Measurements from ENCODE around the gene NEDD8. TPM values are rescaled to one million over a fixed set of nuclear protein-coding genes. Genes with fewer than 3 reads are reported as not detected.
A peak's percentile ranks its signal among the peaks of the same experiment; 100 is the strongest.

Gene NEDD8
- total RNA-seq, 1 donor from 2014 or later: 154 TPM

DNA sequence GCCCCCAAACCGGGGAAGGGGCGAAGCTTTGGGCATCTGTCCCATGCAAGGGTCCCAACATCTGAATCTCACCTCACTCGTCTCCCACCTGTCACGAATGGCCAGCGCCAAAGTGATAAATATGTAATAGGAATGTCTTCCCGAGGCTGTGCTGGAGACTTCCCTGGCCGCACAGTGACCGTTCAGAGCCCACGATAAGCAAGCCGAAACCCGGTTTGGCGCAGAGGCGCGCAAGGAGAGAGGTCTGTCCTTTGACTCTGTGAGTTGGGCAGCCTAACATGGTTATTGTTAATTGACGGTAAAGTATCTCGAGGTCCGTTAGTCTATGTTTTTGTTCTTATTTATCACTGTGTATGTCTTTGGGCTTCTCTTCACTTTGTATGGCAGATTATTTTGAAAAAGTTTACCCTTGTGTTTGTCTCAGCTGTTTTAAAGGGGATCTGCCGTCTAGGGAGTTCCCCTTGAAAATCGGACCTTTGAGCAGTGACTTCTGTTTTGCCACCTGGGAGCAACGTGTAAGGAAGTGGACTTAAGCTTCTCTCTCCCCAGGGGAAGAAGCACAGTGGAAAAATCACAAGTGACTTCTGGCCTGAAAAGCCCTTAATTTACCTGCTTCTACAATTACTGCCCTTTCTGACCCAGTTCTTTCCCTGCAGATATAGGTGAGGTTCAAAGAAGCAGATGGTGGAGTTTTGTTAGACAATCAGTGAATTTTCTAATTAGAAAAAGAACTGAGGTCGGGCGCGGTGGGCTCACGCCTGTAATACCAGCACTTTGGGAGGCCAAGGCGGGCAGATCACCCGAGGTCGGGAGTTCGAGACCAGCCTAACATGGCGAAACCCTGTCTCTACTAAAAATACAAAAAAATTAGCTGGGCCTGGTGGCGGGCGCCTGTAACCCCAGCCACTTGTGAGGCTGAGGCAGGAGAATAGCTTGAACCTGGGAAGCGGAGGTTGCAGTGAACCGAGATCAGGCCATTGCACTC is 35.8 kb downstream of the NEDD8 start:
- no peaks in the 10 kb centered on the region for H3K9me3 Mint-ChIP-seq (ENCODE audit: unreplicated experiment)
- H3K4me3 Mint-ChIP-seq (ENCODE audit: unreplicated experiment): peak overlapping the region; percentile 97
- peaks cover 35% of the 10 kb centered on the region for H3K36me3 Mint-ChIP-seq (ENCODE audit: low read depth, unreplicated experiment)
- DNase-seq (ENCODE audit: low spot score): no peak
- peaks cover 21% of the 10 kb centered on the region for H3K27me3 Mint-ChIP-seq (ENCODE audit: unreplicated experiment)
- H3K4me1 Mint-ChIP-seq (ENCODE audit: unreplicated experiment): peaks cover 24% of the 10 kb centered on the region
- H3K27ac Mint-ChIP-seq (ENCODE audit: unreplicated experiment): peak overlapping the region; percentile 98
- TF ChIP-seq, protein P1, sequence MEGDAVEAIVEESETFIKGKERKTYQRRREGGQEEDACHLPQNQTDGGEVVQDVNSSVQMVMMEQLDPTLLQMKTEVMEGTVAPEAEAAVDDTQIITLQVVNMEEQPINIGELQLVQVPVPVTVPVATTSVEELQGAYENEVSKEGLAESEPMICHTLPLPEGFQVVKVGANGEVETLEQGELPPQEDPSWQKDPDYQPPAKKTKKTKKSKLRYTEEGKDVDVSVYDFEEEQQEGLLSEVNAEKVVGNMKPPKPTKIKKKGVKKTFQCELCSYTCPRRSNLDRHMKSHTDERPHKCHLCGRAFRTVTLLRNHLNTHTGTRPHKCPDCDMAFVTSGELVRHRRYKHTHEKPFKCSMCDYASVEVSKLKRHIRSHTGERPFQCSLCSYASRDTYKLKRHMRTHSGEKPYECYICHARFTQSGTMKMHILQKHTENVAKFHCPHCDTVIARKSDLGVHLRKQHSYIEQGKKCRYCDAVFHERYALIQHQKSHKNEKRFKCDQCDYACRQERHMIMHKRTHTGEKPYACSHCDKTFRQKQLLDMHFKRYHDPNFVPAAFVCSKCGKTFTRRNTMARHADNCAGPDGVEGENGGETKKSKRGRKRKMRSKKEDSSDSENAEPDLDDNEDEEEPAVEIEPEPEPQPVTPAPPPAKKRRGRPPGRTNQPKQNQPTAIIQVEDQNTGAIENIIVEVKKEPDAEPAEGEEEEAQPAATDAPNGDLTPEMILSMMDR (IDR thresholded peaks at IDR 0.05; ENCODE audit: unreplicated experiment): no peak

- Mint-ChIP-seq H3K27me3 (ENCODE audit: unreplicated experiment) (peaks cover 21% of the 10 kb centered on the region), H3K27ac (ENCODE audit: unreplicated experiment) (peak within 1 kb of the TSS; percentile 98), H3K36me3 (ENCODE audit: low read depth, unreplicated experiment) (peaks cover 33% of the 10 kb centered on the region), H3K4me1 (ENCODE audit: unreplicated experiment) (peaks cover 24% of the 10 kb centered on the region), H3K4me3 (ENCODE audit: unreplicated experiment) (peak within 1 kb of the TSS; percentile 97), H3K9me3 (ENCODE audit: unreplicated experiment) (no peaks in the 10 kb centered on the region)
- peak; percentile 77 for DNase-seq (ENCODE audit: low spot score)
- TF ChIP-seq, protein P1 (IDR thresholded peaks at IDR 0.05; ENCODE audit: unreplicated experiment): no peak
Observed at GRCh38 chr14:24195186-24196070, 36.7 kb downstream of the NEDD8 start, which contains the start of gene TM9SF1. TM9SF1 (minus strand) TSS chr14:24195441; CDS start chr14:24195019, 422 bp downstream.

- H3K9me3 Mint-ChIP-seq (ENCODE audit: unreplicated experiment): no peaks in the 10 kb centered on the region
- peaks cover 36% of the 10 kb centered on the region for H3K36me3 Mint-ChIP-seq (ENCODE audit: low read depth, unreplicated experiment)
- H3K27ac Mint-ChIP-seq (ENCODE audit: unreplicated experiment): peak overlapping the region; percentile 73
- TF ChIP-seq, protein P1 (IDR thresholded peaks at IDR 0.05; ENCODE audit: unreplicated experiment): no peak
- no peak for DNase-seq (ENCODE audit: low spot score)
- peaks cover 22% of the 10 kb centered on the region for H3K27me3 Mint-ChIP-seq (ENCODE audit: unreplicated experiment)
- peaks cover 24% of the 10 kb centered on the region for H3K4me1 Mint-ChIP-seq (ENCODE audit: unreplicated experiment)
- H3K4me3 Mint-ChIP-seq (ENCODE audit: unreplicated experiment): peak overlapping the region; percentile 92
Observed at GRCh38 chr14:24194873-24195185, 37.3 kb downstream of the NEDD8 start.

- TF ChIP-seq, protein P1 (IDR thresholded peaks at IDR 0.05; ENCODE audit: unreplicated experiment): no peak
- no peaks in the 10 kb centered on the region for H3K9me3 Mint-ChIP-seq (ENCODE audit: unreplicated experiment)
- peaks cover 23% of the 10 kb centered on the region for H3K27me3 Mint-ChIP-seq (ENCODE audit: unreplicated experiment)
- peaks cover 38% of the 10 kb centered on the region for H3K36me3 Mint-ChIP-seq (ENCODE audit: low read depth, unreplicated experiment)
- peaks cover 26% of the 10 kb centered on the region for H3K4me1 Mint-ChIP-seq (ENCODE audit: unreplicated experiment)
- peak overlapping the region; percentile 73 for H3K27ac Mint-ChIP-seq (ENCODE audit: unreplicated experiment)
- H3K4me3 Mint-ChIP-seq (ENCODE audit: unreplicated experiment): peak overlapping the region; percentile 92
- no peak for DNase-seq (ENCODE audit: low spot score)
Observed at GRCh38 chr14:24194186-24194872, 37.8 kb downstream of the NEDD8 start.

Data from endothelial cell (in vitro differentiated cells).